Measurements from ENCODE around the gene TXLNG. TPM values are rescaled to one million over a fixed set of nuclear protein-coding genes. Genes with fewer than 3 reads are reported as not detected.
"Not testable (repeated sequence)": the region's sequence is repeated elsewhere in the genome, so short reads cannot be mapped to it uniquely, and the experiment has no call there.

TXLNG gene
- polyA plus RNA-seq (2013, experiment 1 of 2; ENCODE audit: insufficient read length) = 7.5 TPM
- polyA plus RNA-seq (2013, experiment 2 of 2; ENCODE audit: insufficient read length) = 8.0 TPM

GRCh38 chrX:16786139-16786790 is at the start of gene TXLNG:
Gene TXLNG (plus strand): TSS chrX:16786466. CDS start chrX:16786488, 22 bp downstream.
- DNase-seq = peak; percentile 98

GRCh38 chrX:16737024-16737423 is 49.2 kb upstream of the TXLNG start:
- DNase-seq = no peak

- no peak for DNase-seq
Measured at GRCh38 chrX:16739574-16739973, 46.7 kb upstream of the TXLNG start.

- DNase-seq = peak; percentile 76
Measured at GRCh38 chrX:16743604-16744325, 42.5 kb upstream of the TXLNG start.

GRCh38 chrX:16745102-16745501 is 41.2 kb upstream of the TXLNG start:
- DNase-seq = no peak

GRCh38 chrX:16745659-16746058 is 40.6 kb upstream of the TXLNG start:
- DNase-seq = no peak

GRCh38 chrX:16748425-16748824 is 37.8 kb upstream of the TXLNG start:
- no peak for DNase-seq

GRCh38 chrX:16750136-16750535 is 36.1 kb upstream of the TXLNG start:
- DNase-seq = no peak

GRCh38 chrX:16754019-16754418 is 32.2 kb upstream of the TXLNG start:
- DNase-seq = no peak

- DNase-seq = no peak
Measured at GRCh38 chrX:16756724-16757123, 29.5 kb upstream of the TXLNG start.

- not testable (repeated sequence) for DNase-seq
Measured at GRCh38 chrX:16761500-16761899, 24.8 kb upstream of the TXLNG start.

GRCh38 chrX:16762579-16762978 is 23.7 kb upstream of the TXLNG start:
- DNase-seq = no peak

GRCh38 chrX:16765594-16765993 is 20.7 kb upstream of the TXLNG start:
- DNase-seq = no peak

GRCh38 chrX:16770970-16771482 is 15.2 kb upstream of the TXLNG start:
- no peak for DNase-seq

- DNase-seq = peak; percentile 87
Measured at GRCh38 chrX:16771483-16772398, 14.5 kb upstream of the TXLNG start.

- peak; percentile 1 for DNase-seq
Measured at GRCh38 chrX:16772460-16772859, 13.8 kb upstream of the TXLNG start.

GRCh38 chrX:16774746-16775145 is 11.5 kb upstream of the TXLNG start:
- no peak for DNase-seq

- DNase-seq = no peak
Measured at GRCh38 chrX:16778545-16778944, 7.7 kb upstream of the TXLNG start.

GRCh38 chrX:16778993-16779392 is 7.3 kb upstream of the TXLNG start:
- DNase-seq = no peak

- DNase-seq = not testable (repeated sequence)
Measured at GRCh38 chrX:16779815-16780214, 6.5 kb upstream of the TXLNG start.

- DNase-seq = no peak
Measured at GRCh38 chrX:16783452-16783851, 2.8 kb upstream of the TXLNG start.

GRCh38 chrX:16784440-16784839 is 1.8 kb upstream of the TXLNG start:
- not testable (repeated sequence) for DNase-seq

Data from fibroblast of skin of abdomen (primary cell).